IMR-90 (cell line): ENCODE measurements around the gene GJC1. TPM values are rescaled to one million over a fixed set of nuclear protein-coding genes. Genes with fewer than 3 reads are reported as not detected.
A peak's percentile ranks its signal among the peaks of the same experiment; 100 is the strongest.

Source experiments
- ATAC-seq: fragments of 200-7000 bp; cut with Tn5 transposase; 2 replicates; pipeline ENCODE4 v1.9.1; 2020; ENCODE audit warnings: low read depth, mild to moderate bottlenecking, moderate library complexity
- BruUV-seq: library from RNA; stranded (reverse); fragments of 400-500 nt; replicated peaks from 2 replicates; lab custom pipeline; 2021; lab: Mats Ljungman, UMichigan
- CTCF ChIA-PET: fragments of 300-600 bp; formaldehyde crosslinking; extraction: SDS; loops from one replicate; lab custom pipeline; 2021; ENCODE audit warnings: antibody characterized with exemption; lab: Yijun Ruan, JAX
- POLR2A ChIA-PET: fragments of 300-600 bp; sonication (Branson Sonifier 250); formaldehyde crosslinking; loops from one replicate; lab custom pipeline; 2022; ENCODE audit warnings: antibody characterized with exemption; ENCODE audit not compliant: unreplicated experiment; lab: Charles Lee
- DNase-seq: peaks from one replicate; pipeline ENCODE4 v3.0.0; 2013
- H2AFZ ChIP-seq: replicated peaks from 2 replicates; pipeline ENCODE3; 2013; ENCODE audit warnings: low read length, mild to moderate bottlenecking; ENCODE audit not compliant: poor library complexity
- H2AK5ac ChIP-seq: 2 replicates; pipeline ENCODE4 v1.6.1; 2013; ENCODE audit warnings: low read depth, low read length, inconsistent platforms
- H2AK9ac ChIP-seq: replicated peaks from 2 replicates; pipeline ENCODE3; 2013; ENCODE audit warnings: mild to moderate bottlenecking, low read depth, low read length, moderate library complexity; ENCODE audit not compliant: poor library complexity
- H2BK120ac ChIP-seq: 2 replicates; pipeline ENCODE4 v1.6.1; 2013; ENCODE audit warnings: low read depth, low read length, inconsistent platforms
- H2BK15ac ChIP-seq: 3 replicates; pipeline ENCODE4 v1.6.1; 2013; ENCODE audit warnings: low read depth, low read length, inconsistent platforms
- H2BK20ac ChIP-seq: 2 replicates; pipeline ENCODE4 v1.6.1; 2013; ENCODE audit warnings: low read depth, mild to moderate bottlenecking, inconsistent platforms, low read length, moderate library complexity
- H2BK5ac ChIP-seq: 2 replicates; pipeline ENCODE4 v1.6.1; 2013; ENCODE audit warnings: mild to moderate bottlenecking, low read depth, low read length, inconsistent platforms; ENCODE audit not compliant: poor library complexity, severe bottlenecking
- H3K14ac ChIP-seq: replicated peaks from 2 replicates; pipeline ENCODE4 v1.6.1; 2013; ENCODE audit warnings: low read depth, low read length, inconsistent platforms
- H3K18ac ChIP-seq: 2 replicates; pipeline ENCODE4 v1.6.1; 2013; ENCODE audit warnings: low read depth, low read length, control low read depth
- H3K23ac ChIP-seq: 2 replicates; pipeline ENCODE4 v1.6.1; 2013; ENCODE audit warnings: low read depth, low read length, inconsistent platforms
- H3K27ac ChIP-seq: 2 replicates; pipeline ENCODE4 v1.5.1; 2013; ENCODE audit warnings: mild to moderate bottlenecking, control low read depth, low read length; ENCODE audit not compliant: insufficient read depth
- H3K27me3 ChIP-seq: 2 replicates; pipeline ENCODE4 v1.6.1; 2013; ENCODE audit warnings: low read length; ENCODE audit not compliant: control insufficient read depth, insufficient read depth
- H3K36me3 ChIP-seq: 2 replicates; pipeline ENCODE4 v1.6.1; 2013; ENCODE audit warnings: low read length, mixed read lengths; ENCODE audit not compliant: control insufficient read depth, insufficient read depth
- H3K4ac ChIP-seq: 2 replicates; pipeline ENCODE4 v1.6.1; 2013; ENCODE audit warnings: low read depth, low read length, inconsistent platforms
- H3K4me1 ChIP-seq: 2 replicates; pipeline ENCODE4 v1.6.1; 2013; ENCODE audit warnings: low read length, mixed read lengths; ENCODE audit not compliant: control insufficient read depth, insufficient read depth
- H3K4me2 ChIP-seq: 2 replicates; pipeline ENCODE4 v1.6.1; 2013; ENCODE audit warnings: low read depth, mild to moderate bottlenecking, control low read depth, low read length, moderate library complexity
- H3K4me3 ChIP-seq: 2 replicates; pipeline ENCODE4 v1.5.1; 2013; ENCODE audit warnings: low read depth, mild to moderate bottlenecking, control low read depth, low read length, moderate library complexity; ENCODE audit not compliant: insufficient read depth
- H3K56ac ChIP-seq: 2 replicates; pipeline ENCODE4 v1.6.1; 2013; ENCODE audit warnings: low read length, inconsistent platforms; ENCODE audit not compliant: insufficient read depth; ENCODE audit errors: extremely low read depth
- H3K79me1 ChIP-seq, 2 experiments: 2 replicates each; pipeline ENCODE4 v1.6.1; 2013; ENCODE audit warnings: low read length in 2 of 2, inconsistent platforms in 1 of 2, low read depth in 1 of 2
- H3K9ac ChIP-seq: 2 replicates; pipeline ENCODE4 v1.6.1; 2013; ENCODE audit warnings: low read depth, low read length, control low read depth
- H3K9me1 ChIP-seq: 2 replicates; pipeline ENCODE4 v1.6.1; 2013; ENCODE audit warnings: low read length, inconsistent platforms; ENCODE audit not compliant: insufficient read depth
- H3K9me3 ChIP-seq: 2 replicates; pipeline ENCODE4 v1.6.1; 2013; ENCODE audit warnings: low read length; ENCODE audit not compliant: control insufficient read depth, insufficient read depth
- H4K20me1 ChIP-seq: 2 replicates; pipeline ENCODE4 v1.6.1; 2013; ENCODE audit warnings: low read length, inconsistent platforms; ENCODE audit not compliant: insufficient read depth
- H4K5ac ChIP-seq: 2 replicates; pipeline ENCODE4 v1.6.1; 2013; ENCODE audit warnings: mild to moderate bottlenecking, low read depth, low read length, control low read depth
- H4K8ac ChIP-seq, 2 experiments: 2 replicates each; pipeline ENCODE4 v1.6.1; 2013; ENCODE audit warnings: low read depth in 2 of 2, low read length in 2 of 2, control low read depth in 1 of 2, inconsistent platforms in 1 of 2
- H4K91ac ChIP-seq: 2 replicates; pipeline ENCODE4 v1.6.1; 2013; ENCODE audit warnings: low read depth, low read length, inconsistent platforms; ENCODE audit not compliant: insufficient read depth
- BHLHE40 ChIP-seq: fragments of 150-350 bp; IDR thresholded peaks from 2 replicates; pipeline ENCODE4 v1.6.1; 2016; ENCODE audit warnings: mild to moderate bottlenecking, low read depth, low read length
- USF2 ChIP-seq: fragments of 150-350 bp; IDR thresholded peaks from 2 replicates; pipeline ENCODE4 v1.6.1; 2017; ENCODE audit warnings: mild to moderate bottlenecking, antibody characterized with exemption, low read length, low read depth
- WGBS, 2 experiments: methylation state at CpG; one replicate each; pipeline versions ENCODE4 v1.1.5 to v1.1.7; 2013; ENCODE audit warnings: missing lambda C conversion rate in 2 of 2; ENCODE audit not compliant: insufficient read length in 1 of 2; ENCODE audit errors: extremely low coverage in 2 of 2; 5-methylcytosine and 5-hydroxymethylcytosine counted together
- dilution Hi-C: fragments of 300-500 bp; cut with HindIII; formaldehyde crosslinking; loops from one replicate; pipeline ENCODE4 v1.14.3; 2018; ENCODE audit warnings: low sequenced_read_pairs; ENCODE audit not compliant: unreplicated experiment
- in situ Hi-C: fragments of 300-500 bp; cut with MboI; formaldehyde crosslinking; loops from 3 replicates; pipeline ENCODE4 v1.14.3; 2019; ENCODE audit warnings: low sequenced_read_pairs, inconsistent platforms, mixed read lengths
- intact Hi-C: fragments of 100-400 bp; cut with micrococcal nuclease; formaldehyde crosslinking; loops from 2 replicates; pipeline ENCODE4 v1.10.0; 2022
- polyA plus RNA-seq, 3 experiments: library from polyadenylated mRNA; depleted of rRNA; stranded (reverse); fragments of >200 nt; gene quantifications; 2 replicates each; pipeline ENCODE4 v1.2.3, GENCODE V29; 2012; ENCODE audit warnings: low replicate concordance in 1 of 3
- total RNA-seq: library from RNA; depleted of rRNA; stranded (reverse); fragments of >200 nt; gene quantifications from 2 replicates; pipeline ENCODE4 v1.2.3, GENCODE V29; 2012

GJC1 gene
- total and polyA plus RNA-seq, 2 of the 4 experiments (the other 2 are of a cell fraction): 23.9 to 69.7 TPM

GRCh38 chr17:44797802-44798201 lies 32.3 kb downstream of the GJC1 start:
- H3K27ac ChIP-seq: peak overlapping the region; percentile 77

More at GRCh38 chr17:44797802-44798201, 32.3 kb downstream of the GJC1 start:
- intact Hi-C loops: no loop called here
- Histone ChIP-seq H3K9me1 (peaks cover 17% of the 10 kb centered on the region), H3K4me3 (no peak overlapping the region), H4K5ac (peak overlapping the region; percentile 77), H2AK5ac (peak overlapping the region; percentile 86; the same call in 1 of the 2 replicates), H3K79me1 (peaks cover 21 to 80% of the 10 kb centered on the region in 2 experiments), H3K9me3 (no peaks in the 10 kb centered on the region), H3K4me2 (peak overlapping the region; percentile 75; the same call in 1 of the 2 replicates), H2AFZ (no peak overlapping the region), H3K14ac (peak overlapping the region; percentile 49; the same call in 1 of the 2 replicates), H3K27me3 (no peaks in the 10 kb centered on the region), H3K18ac (peak overlapping the region; percentile 84; the same call in 1 of the 2 replicates), H2AK9ac (peak overlapping the region; percentile 12), H3K9ac (no peak overlapping the region), H2BK15ac (peak overlapping the region; percentile 20; the same call in 1 of the 3 replicates), H3K56ac (0 out of 2 replicates have a peak overlapping the region, but pooled peaks have one; percentile 14), H3K23ac (peak overlapping the region; percentile 60; the same call in 1 of the 2 replicates), H4K8ac (peak overlapping the region in 1 of 2 experiments; percentile 49; a peak in 2 of 4 replicates), H2BK120ac (peak overlapping the region; percentile 48; the same call in 1 of the 2 replicates), H4K91ac (peak overlapping the region; percentile 35), H2BK20ac (peak overlapping the region; percentile 28; the same call in 1 of the 2 replicates), H3K4me1 (peaks cover 21% of the 10 kb centered on the region), H3K4ac (peak overlapping the region; percentile 62), H2BK5ac (peak overlapping the region; percentile 53), H3K36me3 (peaks cover 7% of the 10 kb centered on the region), H4K20me1 (peaks cover 8% of the 10 kb centered on the region)
- ATAC-seq (no peak), DNase-seq (peak; percentile 59)
- in situ Hi-C loops: no loop called here
- WGBS, 2 experiments: 96% methylated on average over 6 of the region's 11 CpGs; no CpG with 5 or more reads in 1 of the 2 experiments
- dilution Hi-C loops: no loop called here
- 0 out of 2 replicates have a peak, but pooled peaks have one; percentile 11 for TF ChIP-seq BHLHE40
- TF ChIP-seq USF2: no peak
- ChIA-PET POLR2A (no interaction called here), CTCF (no interaction called here)
- no TSS peak for BruUV-seq
